Superior temporal gyrus (tissue), 1 donor: ENCODE results near the gene TOPORS.

Source experiments
- DNase-seq: peaks from one replicate; pipeline ENCODE4 v3.0.0-alpha.2; 2016; ENCODE audit errors: extremely low spot score

Gene TOPORS

DNA sequence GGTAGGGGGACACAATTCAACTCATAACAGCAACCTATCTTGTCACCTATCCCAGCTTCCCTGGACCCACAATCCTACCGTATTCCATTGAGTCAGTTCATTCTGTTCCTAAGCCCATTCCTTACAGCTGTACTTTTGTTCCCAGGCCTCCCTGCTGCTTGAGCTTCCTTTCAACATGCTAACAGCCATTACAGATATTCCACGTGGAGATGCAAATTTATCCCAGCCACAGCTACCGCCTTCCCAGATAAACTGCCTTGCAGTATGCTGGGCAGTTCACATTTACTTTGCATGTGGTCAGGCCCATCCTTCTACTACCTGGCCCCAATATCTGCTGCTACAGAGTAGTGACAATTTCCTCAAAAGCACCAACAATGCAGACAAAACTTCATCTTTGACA, 49.4 kb downstream of the TOPORS start:
- DNase-seq, result no peak

DNA sequence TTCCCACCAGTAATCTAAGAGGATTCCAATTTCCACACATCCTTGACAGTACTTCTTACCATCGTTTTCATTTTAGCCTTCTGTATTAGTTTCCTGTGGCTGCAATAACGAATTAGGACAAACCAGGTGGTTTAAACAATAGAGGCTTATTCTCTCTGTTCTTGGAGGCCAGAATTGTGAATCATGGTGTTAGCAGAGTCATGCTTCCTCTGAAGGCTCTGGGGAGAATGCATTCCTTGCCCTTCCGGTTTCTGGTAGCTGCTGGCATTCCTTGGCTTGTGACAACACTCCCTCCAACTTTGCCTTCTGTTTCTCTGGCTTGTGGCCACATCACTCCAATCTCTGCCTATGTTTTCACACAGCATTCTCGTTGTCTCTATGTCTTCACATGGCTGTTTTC, 49.9 kb downstream of the TOPORS start:
- no peak for DNase-seq

DNA sequence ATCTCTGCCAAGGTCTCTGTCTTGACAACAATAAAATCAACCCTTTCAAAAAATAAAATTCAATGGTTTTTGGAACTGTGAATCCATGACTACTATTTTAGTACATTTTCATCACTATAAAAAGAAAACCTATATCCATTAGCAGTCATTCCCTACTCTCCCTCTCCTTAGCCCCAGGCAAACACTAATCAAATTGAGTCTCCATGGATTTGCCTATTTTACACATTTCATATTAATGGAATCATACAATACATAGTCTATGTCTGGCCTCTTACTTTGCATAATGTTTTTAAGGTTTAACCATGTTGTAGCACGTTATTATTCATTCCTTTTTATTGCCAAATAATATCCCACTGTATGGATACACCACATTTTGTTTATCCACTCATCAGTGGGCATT, 50.5 kb downstream of the TOPORS start:
- no peak for DNase-seq

DNA sequence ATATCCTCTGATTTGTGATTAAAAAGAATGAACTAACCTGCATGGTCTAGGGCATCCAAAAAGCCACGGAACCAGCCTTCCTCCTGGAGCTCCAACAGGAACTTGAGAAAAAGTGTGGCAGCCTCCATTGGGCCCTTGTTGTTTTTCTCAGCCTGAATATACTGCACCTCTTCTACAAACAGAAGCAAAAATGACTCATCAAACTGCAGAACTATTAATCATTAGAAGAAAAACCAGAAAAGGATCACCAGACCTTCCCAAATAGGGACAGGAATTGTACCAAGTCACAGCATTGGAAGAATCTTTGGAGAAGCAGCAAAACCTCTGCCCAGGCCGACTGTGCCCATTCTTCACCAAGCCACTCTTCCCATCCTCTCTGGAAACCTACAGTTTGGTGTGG, 51.6 kb downstream of the TOPORS start:
- DNase-seq, result no peak

DNA sequence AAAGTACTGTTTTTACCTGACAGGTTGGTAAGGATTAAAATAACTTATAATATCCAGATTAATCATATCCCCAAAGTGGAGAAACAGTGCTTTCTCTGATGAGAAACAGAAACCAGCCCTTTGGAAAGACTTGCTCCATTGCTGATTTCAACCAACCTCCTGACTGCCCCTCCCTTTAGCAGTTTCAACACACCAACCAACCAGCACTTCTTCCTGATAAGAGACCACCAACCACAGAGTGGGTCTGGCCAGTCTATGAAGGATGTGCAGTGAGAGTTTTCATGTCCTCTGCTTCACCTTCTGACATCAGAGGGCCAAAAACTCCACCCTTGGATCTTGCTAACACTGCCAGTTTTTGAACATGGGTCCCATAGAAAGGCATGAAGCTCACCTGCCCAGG, 54.5 kb downstream of the TOPORS start:
- DNase-seq, result no peak

DNA sequence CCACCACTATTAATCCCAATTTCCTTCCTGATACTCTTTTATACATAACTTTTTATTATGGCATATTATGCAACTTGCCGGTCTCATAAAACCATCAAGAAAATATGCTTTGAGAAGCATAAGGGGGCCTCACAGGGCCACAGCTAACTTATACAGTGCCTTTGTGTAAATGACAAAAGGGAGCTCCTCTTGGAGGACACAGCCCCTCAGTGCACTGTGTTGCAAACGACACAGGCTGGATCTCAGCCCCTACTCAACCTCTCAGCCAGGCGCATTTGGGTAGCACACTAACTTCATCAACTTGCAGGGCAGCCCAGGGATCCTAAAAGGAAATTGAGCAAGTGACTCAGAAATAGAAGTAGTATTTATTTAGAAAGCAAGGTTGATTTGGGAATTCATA, 61.8 kb downstream of the TOPORS start:
- DNase-seq, result no peak
